Left lung (tissue), 10 donors: ENCODE measurements around the gene HPSE2. TPM values are rescaled to one million over a fixed set of nuclear protein-coding genes. Genes with fewer than 3 reads are reported as not detected.

ENCODE experiments used
- ATAC-seq: fragments of 200-7000 bp; cut with Tn5 transposase; one replicate; pipeline ENCODE4 v1.9.1; 2020; ENCODE audit warnings: moderate library complexity
- DNase-seq, 4 donors: peaks; one replicate each; pipeline ENCODE4 v3.0.0-alpha.2; 2013 to 2020
- H3K27ac ChIP-seq, 2 donors: fragments of 200-600 bp; sonication (generic) in 1 of 2; one replicate each; pipeline versions ENCODE4 v1.5.0 to v1.8.0; 2020 to 2021
- H3K27me3 ChIP-seq, 2 donors: fragments of 200-600 bp; sonication (generic) in 1 of 2; one replicate each; pipeline versions ENCODE4 v1.5.0 to v1.8.0; 2020 to 2021
- H3K36me3 ChIP-seq, 2 donors: fragments of 200-600 bp; sonication (generic) in 1 of 2; one replicate each; pipeline versions ENCODE4 v1.5.0 to v1.8.0; 2020 to 2021
- H3K4me1 ChIP-seq, 2 donors: fragments of 200-600 bp; one replicate each; pipeline ENCODE4 v1.8.0; 2021
- H3K4me3 ChIP-seq, 2 donors: fragments of 200-600 bp; sonication (generic) in 1 of 2; one replicate each; pipeline versions ENCODE4 v1.5.0 to v1.8.0; 2020 to 2021; ENCODE audit warnings: mild to moderate bottlenecking in 1 of 2
- H3K9me3 ChIP-seq, 2 donors: fragments of 200-600 bp; sonication (generic) in 1 of 2; one replicate each; pipeline versions ENCODE4 v1.5.0 to v1.8.0; 2020 to 2021
- CTCF ChIP-seq, 2 donors: fragments of 200-600 bp; sonication (generic) in 1 of 2; IDR thresholded peaks; one replicate each; pipeline versions ENCODE4 v1.5.0 to v1.8.0; 2021; ENCODE audit warnings: antibody characterized with exemption in 2 of 2
- intact Hi-C, 2 donors: fragments of 100-400 bp; cut with DNase I; formaldehyde crosslinking; loops; one replicate each; pipeline versions ENCODE4 v1.11.2 to v1.14.2; 2022
- polyA plus RNA-seq, 6 donors: library from polyadenylated mRNA; unstranded; fragments of 120-200 nt; gene quantifications; one replicate each; pipeline ENCODE4 v1.2.1, GENCODE V29; 2013; ENCODE audit not compliant: insufficient read length in 6 of 6
- total RNA-seq, 2 donors: library from RNA; stranded (reverse); fragmentation: NEBNext Ultra II Directional; extraction: Animal tissue kit (Norgen Biotek cat#: 25700); gene quantifications; one replicate each; pipeline ENCODE4 v1.2.1, GENCODE V29; 2021
- donor health status: DM: no; HTN: yes; CAD: no.
- donor health status: DM: no; HTN: no; CAD: no.

The HPSE2 gene
- total and polyA plus RNA-seq, 8 donors, result 0.50 to 20.4 (median 12.1) TPM

DNA sequence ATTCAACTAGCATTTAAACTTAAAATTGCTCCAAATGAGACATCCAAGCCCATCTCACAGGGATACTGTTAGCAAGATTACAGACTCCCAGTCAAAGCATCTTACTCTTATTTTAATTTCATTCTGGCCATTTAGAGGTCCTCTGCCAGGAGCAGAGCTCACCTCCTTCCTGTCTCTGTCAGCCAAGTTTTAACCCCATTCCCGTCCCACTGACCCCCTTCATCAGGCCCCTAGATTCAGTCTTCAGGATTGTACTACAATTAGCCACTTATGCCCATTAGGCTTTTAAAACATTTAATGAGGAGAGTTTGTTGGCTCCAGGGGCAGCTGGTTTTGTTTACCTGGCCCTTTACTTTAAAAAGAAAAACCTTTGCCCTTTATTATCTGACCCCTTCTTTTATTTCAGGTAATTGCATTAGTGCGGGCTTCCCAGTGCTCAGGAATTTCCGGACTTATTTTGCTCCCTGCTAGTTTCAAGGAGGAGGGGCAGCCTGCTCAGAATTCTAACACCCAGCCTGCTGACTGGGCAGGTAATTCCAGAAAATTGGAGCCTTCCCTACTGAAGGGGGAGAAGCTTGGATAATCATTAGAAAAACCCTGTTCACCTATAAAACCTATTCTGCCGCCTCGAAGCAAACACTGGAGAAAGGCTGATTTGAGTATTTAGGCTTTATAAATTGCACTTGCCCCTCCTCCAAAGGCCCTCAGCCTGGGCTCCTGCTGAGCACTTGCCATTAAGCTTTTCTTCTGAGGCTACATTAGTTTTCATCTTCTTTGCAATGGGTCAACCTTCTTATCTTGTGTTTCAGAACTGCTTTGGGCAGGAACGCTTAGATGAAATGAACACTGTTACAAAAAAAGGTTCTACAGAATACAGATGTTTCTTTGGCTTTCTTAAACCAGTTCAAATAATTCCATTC lies 588.4 kb downstream of the HPSE2 start:
- Histone ChIP-seq H3K36me3 (no peaks in the 10 kb centered on the region), H3K4me3 (no peak overlapping the region), H3K27ac (no peak overlapping the region), H3K9me3 (no peaks in the 10 kb centered on the region), H3K27me3 (peaks cover 0 to 9% of the 10 kb centered on the region in 2 donors), H3K4me1 (no peaks in the 10 kb centered on the region)
- ATAC-seq (no peak), DNase-seq (no peak)
- intact Hi-C loops, result no loop called here
- TF ChIP-seq CTCF (IDR thresholded peaks at IDR 0.05), result no peak

- H3K4me1 ChIP-seq, result no peaks in the 10 kb centered on the region
- TF ChIP-seq CTCF (IDR thresholded peaks at IDR 0.05), result no peak
- peaks cover 0 to 9% of the 10 kb centered on the region in 2 donors for H3K27me3 ChIP-seq
- H3K27ac ChIP-seq, result no peak overlapping the region
- no peak overlapping the region for H3K4me3 ChIP-seq
- H3K36me3 ChIP-seq, result no peaks in the 10 kb centered on the region
- intact Hi-C loops, result no loop called here
- DNase-seq (no peak), ATAC-seq (no peak)
- no peaks in the 10 kb centered on the region for H3K9me3 ChIP-seq
These were observed 591.2 kb downstream of the HPSE2 start for GRCh38 chr10:98644466-98644865.

GRCh38 chr10:98642281-98642680 lies 593.4 kb downstream of the HPSE2 start:
- intact Hi-C loops, result no loop called here
- Histone ChIP-seq H3K4me1 (no peaks in the 10 kb centered on the region), H3K27me3 (peaks cover 0 to 5% of the 10 kb centered on the region in 2 donors), H3K9me3 (no peaks in the 10 kb centered on the region), H3K27ac (no peak overlapping the region), H3K4me3 (no peak overlapping the region), H3K36me3 (no peaks in the 10 kb centered on the region)
- TF ChIP-seq CTCF (IDR thresholded peaks at IDR 0.05), result no peak
- no peak for ATAC-seq
- DNase-seq, result no peak

- TF ChIP-seq CTCF (IDR thresholded peaks at IDR 0.05), result no peak
- Histone ChIP-seq H3K4me3 (no peak overlapping the region), H3K27me3 (no peaks in the 10 kb centered on the region), H3K9me3 (no peaks in the 10 kb centered on the region), H3K27ac (no peak overlapping the region), H3K36me3 (no peaks in the 10 kb centered on the region), H3K4me1 (no peaks in the 10 kb centered on the region)
- intact Hi-C loops, result no loop called here
- ATAC-seq (no peak), DNase-seq (no peak)
These were observed 596.7 kb downstream of the HPSE2 start for GRCh38 chr10:98638920-98639319.

- Histone ChIP-seq H3K27ac (no peak overlapping the region), H3K4me3 (no peak overlapping the region), H3K9me3 (no peaks in the 10 kb centered on the region), H3K36me3 (no peaks in the 10 kb centered on the region), H3K27me3 (no peaks in the 10 kb centered on the region), H3K4me1 (no peaks in the 10 kb centered on the region)
- intact Hi-C loops, result no loop called here
- ATAC-seq, result no peak
- no peak for TF ChIP-seq CTCF (IDR thresholded peaks at IDR 0.05)
- no peak for DNase-seq
These were observed 598.7 kb downstream of the HPSE2 start for GRCh38 chr10:98636921-98637329.
